SK-N-SH (cell line): ENCODE data around the gene COL25A1. TPM values are rescaled to one million over a fixed set of nuclear protein-coding genes. Genes with fewer than 3 reads are reported as not detected.

Experiments
- CTCF ChIA-PET: fragments of 300-600, 350-600 bp; formaldehyde crosslinking; extraction: SDS; loops from one replicate; lab custom pipeline; 2021; lab: Yijun Ruan, JAX
- POLR2A ChIA-PET: fragments of 350-600 bp; sonication (Branson Sonifier 250); formaldehyde crosslinking; extraction: SDS; loops from one replicate; lab custom pipeline; 2020; ENCODE audit warnings: antibody characterized with exemption, inconsistent platforms; lab: Yijun Ruan, JAX
- DNase-seq: peaks from one replicate; pipeline ENCODE4 v3.0.0; 2012
- H2AFZ ChIP-seq: fragments of 200-600 bp; sonication (generic); 2 replicates; pipeline ENCODE4 v1.8.1; 2016; ENCODE audit warnings: antibody characterized with exemption, mild to moderate bottlenecking, low read depth
- H3F3A ChIP-seq: fragments of 200-600 bp; sonication (generic); replicated peaks from 2 replicates; pipeline ENCODE3; 2016; ENCODE audit warnings: antibody characterized with exemption, mild to moderate bottlenecking; ENCODE audit not compliant: insufficient read depth
- H3K27ac ChIP-seq, 2 experiments: fragments of 200-500 bp in 1 of 2; fragments of 200-600 bp in 1 of 2; sonication (Bioruptor generic) in 1 of 2; sonication (generic), shearing (Covaris generic) in 1 of 2; 2 replicates each; pipeline versions ENCODE4 v1.5.1 to v1.6.1; 2014 to 2016; ENCODE audit warnings: low read depth in 2 of 2, inconsistent platforms in 1 of 2, low read length in 1 of 2, mild to moderate bottlenecking in 1 of 2, mixed read lengths in 1 of 2
- H3K27me3 ChIP-seq: fragments of 200-600 bp; sonication (generic), shearing (Covaris generic); 2 replicates; pipeline ENCODE4 v1.6.1; 2016; ENCODE audit warnings: mixed run types; ENCODE audit not compliant: insufficient read depth
- H3K36me3 ChIP-seq, 2 experiments: fragments of 200-500 bp in 1 of 2; fragments of 200-600 bp in 1 of 2; sonication (Bioruptor generic) in 1 of 2; sonication (generic) in 1 of 2; replicated peaks in 1 of 2; 2 replicates each; pipeline versions ENCODE3 to v1.5.1; 2014 to 2016; ENCODE audit warnings: low read length in 1 of 2, mild to moderate bottlenecking in 1 of 2; ENCODE audit not compliant: insufficient read depth in 2 of 2, control insufficient read depth in 1 of 2
- H3K4me1 ChIP-seq, 2 experiments: fragments of 200-500 bp in 1 of 2; fragments of 200-600 bp in 1 of 2; sonication (Bioruptor generic) in 1 of 2; sonication (generic), shearing (Covaris generic) in 1 of 2; 2 replicates each; pipeline versions ENCODE4 v1.5.1 to v1.6.1; 2014 to 2016; ENCODE audit warnings: low read depth in 1 of 2, low read length in 1 of 2, mixed run types in 1 of 2; ENCODE audit not compliant: insufficient read depth in 2 of 2, control insufficient read depth in 1 of 2
- H3K4me2 ChIP-seq: fragments of 200-600 bp; sonication (generic), shearing (Covaris generic); 2 replicates; pipeline ENCODE4 v1.6.1; 2017; ENCODE audit warnings: mixed run types
- H3K4me3 ChIP-seq, 2 experiments: fragments of 200-500 bp in 1 of 2; fragments of 200-600 bp in 1 of 2; sonication (Bioruptor generic) in 1 of 2; sonication (generic), shearing (Covaris generic) in 1 of 2; 2 replicates each; pipeline versions ENCODE4 v1.5.1 to v1.8.1; 2014 to 2016; ENCODE audit warnings: low read depth in 2 of 2, inconsistent platforms in 1 of 2, low read length in 1 of 2, mild to moderate bottlenecking in 1 of 2, mixed read lengths in 1 of 2, moderate library complexity in 1 of 2
- H3K79me2 ChIP-seq: fragments of 200-600 bp; sonication (generic); 2 replicates; pipeline ENCODE4 v1.8.1; 2017; ENCODE audit warnings: mild to moderate bottlenecking; ENCODE audit not compliant: insufficient read depth
- H3K9ac ChIP-seq: fragments of 200-600 bp; sonication (generic); 2 replicates; pipeline ENCODE4 v1.6.1; 2017; ENCODE audit warnings: mixed run types
- H3K9me2 ChIP-seq: fragments of 200-600 bp; sonication (generic); 2 replicates; pipeline ENCODE4 v1.6.1; 2017; ENCODE audit warnings: mixed run types
- H3K9me3 ChIP-seq: fragments of 200-600 bp; sonication (generic); 2 replicates; pipeline ENCODE4 v1.6.1; 2017; ENCODE audit warnings: mixed run types, mild to moderate bottlenecking, moderate library complexity
- H4K20me1 ChIP-seq: fragments of 200-600 bp; sonication (generic); 2 replicates; pipeline ENCODE4 v1.6.1; 2017; ENCODE audit warnings: mild to moderate bottlenecking, mixed run types; ENCODE audit not compliant: insufficient read depth
- CTCF ChIP-seq: fragments of 200-600 bp; sonication (generic); IDR thresholded peaks from 2 replicates; pipeline ENCODE4 v1.6.1; 2017; ENCODE audit warnings: antibody characterized with exemption, mild to moderate bottlenecking, moderate library complexity
- FOXM1 ChIP-seq: IDR thresholded peaks from 2 replicates; pipeline ENCODE4 v1.4.0; 2012; ENCODE audit warnings: low read depth, mild to moderate bottlenecking
- JUND ChIP-seq: IDR thresholded peaks from 2 replicates; pipeline ENCODE4 v1.4.0; 2012
- MEF2A ChIP-seq: IDR thresholded peaks from 2 replicates; pipeline ENCODE4 v1.4.0; 2012; ENCODE audit warnings: low read depth, borderline replicate concordance
- MXI1 ChIP-seq: IDR thresholded peaks from 2 replicates; pipeline ENCODE4 v1.6.1; 2012; ENCODE audit warnings: mild to moderate bottlenecking, low read depth, low read length, improper control_type of control experiment
- NFIC ChIP-seq: IDR thresholded peaks from 2 replicates; pipeline ENCODE4 v1.4.0; 2012; ENCODE audit warnings: borderline replicate concordance
- PBX3 ChIP-seq: IDR thresholded peaks from 2 replicates; pipeline ENCODE4; 2012
- POLR2AphosphoS5 ChIP-seq: IDR thresholded peaks from 2 replicates; pipeline ENCODE4 v1.6.1; 2012; ENCODE audit warnings: low read depth, low read length
- RFX5 ChIP-seq: IDR thresholded peaks from 2 replicates; pipeline ENCODE4 v1.6.1; 2012; ENCODE audit warnings: mild to moderate bottlenecking, improper control_type of control experiment, low read length
- RXRA ChIP-seq: IDR thresholded peaks from 2 replicates; pipeline ENCODE4 v1.4.0; 2012; ENCODE audit warnings: low read depth, mild to moderate bottlenecking, borderline replicate concordance
- ZBTB33 ChIP-seq: IDR thresholded peaks from 2 replicates; pipeline ENCODE4 v1.4.0; 2012; ENCODE audit warnings: low read depth, borderline replicate concordance
- WGBS: methylation state at CpG from one replicate; pipeline ENCODE4 v1.1.6; 2017; ENCODE audit warnings: low lambda C conversion rate; 5-methylcytosine and 5-hydroxymethylcytosine counted together
- polyA plus RNA-seq, 3 experiments: library from polyadenylated mRNA; depleted of rRNA; stranded (reverse); fragments of >200 nt; gene quantifications; 2 replicates each; pipeline ENCODE4 v1.2.3, GENCODE V29; 2012

Gene COL25A1
- polyA plus RNA-seq, 1 of the 3 experiments (the other 2 are of a cell fraction) = not detected

- TF ChIP-seq JUND (no peak), NFIC (no peak)
These were observed 147.4 kb downstream of the COL25A1 start (continued) for GRCh38 chr4:109155084-109155483.

- no peaks in the 10 kb centered on the region for H4K20me1 ChIP-seq
- H3K9ac ChIP-seq = no peak overlapping the region
- H3K36me3 ChIP-seq = no peaks in the 10 kb centered on the region
- H3K4me3 ChIP-seq = no peak overlapping the region; a peak in 1 of 4 replicates
- TF ChIP-seq RXRA = no peak
- H3K27ac ChIP-seq = no peak overlapping the region
- no peaks in the 10 kb centered on the region for H3K79me2 ChIP-seq
- no peaks in the 10 kb centered on the region for H3K9me2 ChIP-seq
- H3K4me1 ChIP-seq = no peaks in the 10 kb centered on the region
- H3K27me3 ChIP-seq = no peaks in the 10 kb centered on the region
- 5% methylated on average over 4 of the region's 4 CpGs for WGBS
- CTCF ChIA-PET = no interaction called here
- H3K4me2 ChIP-seq = no peak overlapping the region
- no peak overlapping the region for H2AFZ ChIP-seq
- no peaks in the 10 kb centered on the region for H3F3A ChIP-seq
- POLR2A ChIA-PET = no interaction called here
- DNase-seq = no peak
- no peaks in the 10 kb centered on the region for H3K9me3 ChIP-seq
These were observed 148.0 kb downstream of the COL25A1 start for GRCh38 chr4:109154424-109154823.

GRCh38 chr4:109149836-109150235 is 152.6 kb downstream of the COL25A1 start:
- no peak for TF ChIP-seq JUND
- TF ChIP-seq MEF2A = no peak
- no peak for TF ChIP-seq MXI1
- TF ChIP-seq RFX5 = no peak
- no peak for TF ChIP-seq CTCF
- no peak for TF ChIP-seq FOXM1
- TF ChIP-seq POLR2AphosphoS5 = no peak
- TF ChIP-seq ZBTB33 = no peak
- TF ChIP-seq PBX3 = no peak
- H3K79me2 ChIP-seq = no peaks in the 10 kb centered on the region
- H4K20me1 ChIP-seq = no peaks in the 10 kb centered on the region
- H3K9me3 ChIP-seq = no peaks in the 10 kb centered on the region
- no peaks in the 10 kb centered on the region; the same call in 1 of the 2 replicates for H3K9me2 ChIP-seq
- H2AFZ ChIP-seq = no peak overlapping the region
- H3F3A ChIP-seq = no peaks in the 10 kb centered on the region
- no peaks in the 10 kb centered on the region for H3K4me1 ChIP-seq
- no peaks in the 10 kb centered on the region for H3K27me3 ChIP-seq
- H3K9ac ChIP-seq = no peak overlapping the region
- no peaks in the 10 kb centered on the region for H3K36me3 ChIP-seq
- no peak overlapping the region for H3K4me2 ChIP-seq
- H3K4me3 ChIP-seq = no peak overlapping the region
- H3K27ac ChIP-seq = no peak overlapping the region
- ChIA-PET CTCF (no interaction called here), POLR2A (no interaction called here)
- no peak for DNase-seq
